RWPE2 (cell line): ENCODE results near the gene GALNT17.
"Not testable (repeated sequence)": the region's sequence is repeated elsewhere in the genome, so short reads cannot be mapped to it uniquely, and the experiment has no call there.

Experiments
- ATAC-seq: fragments of 200-7000 bp; cut with Tn5 transposase; 3 replicates; pipeline ENCODE4 v1.9.1; 2021; ENCODE audit warnings: low read depth
- DNase-seq: peaks from one replicate; pipeline ENCODE4 v3.0.0-alpha.2; 2020; ENCODE audit warnings: low spot score
- H3K27ac ChIP-seq: fragments of 450-650 bp; 2 replicates; pipeline ENCODE4 v1.5.1; 2017; ENCODE audit warnings: mild to moderate bottlenecking; ENCODE audit not compliant: poor library complexity, severe bottlenecking
- H3K27me3 ChIP-seq: fragments of 250-450 bp; sonication (Bioruptor Pico); 2 replicates; pipeline ENCODE4 v1.5.1; 2021; ENCODE audit warnings: mild to moderate bottlenecking, moderate library complexity; ENCODE audit not compliant: insufficient read depth, poor library complexity, severe bottlenecking
- H3K36me3 ChIP-seq: fragments of 250-450 bp; sonication (Bioruptor Pico); 2 replicates; pipeline ENCODE4 v1.5.1; 2020; ENCODE audit warnings: low read depth, mild to moderate bottlenecking, moderate library complexity
- H3K4me1 ChIP-seq: fragments of 250-450 bp; sonication (Bioruptor Pico); 2 replicates; pipeline ENCODE4 v1.5.1; 2021; ENCODE audit warnings: mild to moderate bottlenecking, moderate library complexity; ENCODE audit not compliant: insufficient read depth, poor library complexity, severe bottlenecking
- H3K4me3 ChIP-seq: fragments of 250-450 bp; sonication (Bioruptor Pico); 2 replicates; pipeline ENCODE4 v1.5.1; 2021; ENCODE audit warnings: mild to moderate bottlenecking, moderate library complexity; ENCODE audit not compliant: severe bottlenecking
- H3K9me3 ChIP-seq: fragments of 250-450 bp; sonication (Bioruptor Pico); 2 replicates; pipeline ENCODE4 v1.5.1; 2021; ENCODE audit warnings: mild to moderate bottlenecking, moderate library complexity; ENCODE audit not compliant: severe bottlenecking
- CTCF ChIP-seq: fragments of 450-650 bp; IDR thresholded peaks from one replicate; pipeline ENCODE4 v1.5.1; 2017; ENCODE audit warnings: mild to moderate bottlenecking, moderate library complexity; ENCODE audit not compliant: poor library complexity, severe bottlenecking

The GALNT17 gene

GRCh38 chr7:71193099-71193810 is 61.3 kb downstream of the GALNT17 start:
- Histone ChIP-seq H3K9me3 (peaks cover 3% of the 10 kb centered on the region), H3K27me3 (no peaks in the 10 kb centered on the region), H3K4me1 (no peaks in the 10 kb centered on the region), H3K36me3 (no peaks in the 10 kb centered on the region), H3K27ac (no peak overlapping the region), H3K4me3 (no peak overlapping the region)
- ATAC-seq (no peak), DNase-seq (no peak)
- no peak for TF ChIP-seq CTCF

GRCh38 chr7:71198391-71198790 is 66.4 kb downstream of the GALNT17 start:
- TF ChIP-seq CTCF, result no peak
- Histone ChIP-seq H3K36me3 (no peaks in the 10 kb centered on the region), H3K4me1 (no peaks in the 10 kb centered on the region), H3K27ac (no peak overlapping the region), H3K27me3 (no peaks in the 10 kb centered on the region), H3K4me3 (no peak overlapping the region), H3K9me3 (peaks cover 3% of the 10 kb centered on the region)
- no peak for ATAC-seq
- DNase-seq, result no peak

GRCh38 chr7:71198887-71199286 is 66.9 kb downstream of the GALNT17 start:
- DNase-seq (no peak), ATAC-seq (no peak)
- peaks cover 3% of the 10 kb centered on the region for H3K9me3 ChIP-seq
- no peak overlapping the region for H3K27ac ChIP-seq
- H3K4me1 ChIP-seq, result no peaks in the 10 kb centered on the region
- no peaks in the 10 kb centered on the region for H3K36me3 ChIP-seq
- no peaks in the 10 kb centered on the region for H3K27me3 ChIP-seq
- no peak for TF ChIP-seq CTCF
- H3K4me3 ChIP-seq, result no peak overlapping the region

- no peak for DNase-seq
- Histone ChIP-seq H3K9me3 (no peaks in the 10 kb centered on the region), H3K27me3 (no peaks in the 10 kb centered on the region), H3K4me1 (no peaks in the 10 kb centered on the region), H3K4me3 (no peak overlapping the region), H3K27ac (no peak overlapping the region), H3K36me3 (no peaks in the 10 kb centered on the region)
- TF ChIP-seq CTCF, result no peak
- ATAC-seq, result no peak
Measured at GRCh38 chr7:71206184-71206583, 74.2 kb downstream of the GALNT17 start.

GRCh38 chr7:71208881-71209280 is 76.9 kb downstream of the GALNT17 start:
- Histone ChIP-seq H3K27ac (no peak overlapping the region), H3K27me3 (no peaks in the 10 kb centered on the region), H3K36me3 (no peaks in the 10 kb centered on the region), H3K4me3 (no peak overlapping the region), H3K9me3 (no peaks in the 10 kb centered on the region), H3K4me1 (no peaks in the 10 kb centered on the region)
- no peak for TF ChIP-seq CTCF
- DNase-seq (no peak), ATAC-seq (no peak)

- ATAC-seq, H3K4me1 ChIP-seq, H3K27me3 ChIP-seq, DNase-seq, H3K9me3 ChIP-seq, H3K36me3 ChIP-seq, H3K27ac ChIP-seq, H3K4me3 ChIP-seq: not testable (repeated sequence)
Measured at GRCh38 chr7:71209484-71209883, 77.5 kb downstream of the GALNT17 start.
